ENCODE results near the gene MICAL2. TPM values are rescaled to one million over a fixed set of nuclear protein-coding genes. Genes with fewer than 3 reads are reported as not detected.

MICAL2 gene
- total and polyA plus RNA-seq, 7 donors, result 6.8 to 45.7 (median 15.0) TPM

GRCh38 chr11:12184699-12185098, 74.3 kb downstream of the MICAL2 start:
- no peaks in the 10 kb centered on the region for H3K27me3 ChIP-seq (ENCODE audit: insufficient read depth in 3 of 3, low read length in 2 of 3)
- no peak for DNase-seq
- H3K4me3 ChIP-seq, result no peak overlapping the region
- intact Hi-C loops (cut with DNase I), result no loop called here
- H3K4me1 ChIP-seq, result peaks cover 9% of the 10 kb centered on the region
- no peak for TF ChIP-seq CTCF (IDR thresholded peaks at IDR 0.05)
- H3K27ac ChIP-seq, result no peak overlapping the region
- H3K36me3 ChIP-seq (ENCODE audit: insufficient read depth in 1 of 2, low read depth in 1 of 2), result no peaks in the 10 kb centered on the region
- no peak for ATAC-seq
- H3K9me3 ChIP-seq, result no peaks in the 10 kb centered on the region
- WGBS, 3 donors, result 80 to 92% (median 87%) methylated on average over 1 of the region's 1 CpG

- Histone ChIP-seq H3K4me3 (no peak overlapping the region), H3K9me3 (no peaks in the 10 kb centered on the region), H3K27ac (no peak overlapping the region), H3K36me3 (ENCODE audit: insufficient read depth in 1 of 2, low read depth in 1 of 2) (no peaks in the 10 kb centered on the region), H3K4me1 (peaks cover 9% of the 10 kb centered on the region), H3K27me3 (ENCODE audit: insufficient read depth in 3 of 3, low read length in 2 of 3) (no peaks in the 10 kb centered on the region)
- no peak for TF ChIP-seq CTCF (IDR thresholded peaks at IDR 0.05)
- 94 to 100% (median 98%) methylated on average over 3 of the region's 3 CpGs for WGBS, 3 donors
- intact Hi-C loops (cut with DNase I), result no loop called here
- no peak for DNase-seq
- ATAC-seq, result no peak
These were observed 74.8 kb downstream of the MICAL2 start for GRCh38 chr11:12185106-12185690.

GRCh38 chr11:12185914-12186313, 75.5 kb downstream of the MICAL2 start:
- no peak overlapping the region for H3K27ac ChIP-seq
- ATAC-seq (no peak), DNase-seq (no peak)
- intact Hi-C loops (cut with DNase I), result no loop called here
- no peak for TF ChIP-seq CTCF (IDR thresholded peaks at IDR 0.05)
- no peaks in the 10 kb centered on the region for H3K36me3 ChIP-seq (ENCODE audit: insufficient read depth in 1 of 2, low read depth in 1 of 2)
- peaks cover 9% of the 10 kb centered on the region for H3K4me1 ChIP-seq
- no peaks in the 10 kb centered on the region for H3K9me3 ChIP-seq
- no peaks in the 10 kb centered on the region for H3K27me3 ChIP-seq (ENCODE audit: insufficient read depth in 3 of 3, low read length in 2 of 3)
- no peak overlapping the region for H3K4me3 ChIP-seq
- WGBS, 3 donors, result 67 to 73% (median 72%) methylated on average over 4 of the region's 4 CpGs

GRCh38 chr11:12186701-12187100, 76.3 kb downstream of the MICAL2 start:
- no peak for TF ChIP-seq CTCF (IDR thresholded peaks at IDR 0.05)
- Histone ChIP-seq H3K36me3 (ENCODE audit: insufficient read depth in 1 of 2, low read depth in 1 of 2) (no peaks in the 10 kb centered on the region), H3K9me3 (no peaks in the 10 kb centered on the region), H3K4me1 (peaks cover 9% of the 10 kb centered on the region), H3K4me3 (no peak overlapping the region), H3K27me3 (ENCODE audit: insufficient read depth in 3 of 3, low read length in 2 of 3) (no peaks in the 10 kb centered on the region), H3K27ac (no peak overlapping the region)
- intact Hi-C loops (cut with DNase I), result no loop called here
- ATAC-seq, result no peak
- DNase-seq, result no peak
- 89 to 94% (median 89%) methylated on average over 5 of the region's 5 CpGs for WGBS, 3 donors

- Histone ChIP-seq H3K4me3 (no peak overlapping the region), H3K27ac (no peak overlapping the region), H3K27me3 (ENCODE audit: insufficient read depth in 3 of 3, low read length in 2 of 3) (no peaks in the 10 kb centered on the region), H3K36me3 (ENCODE audit: insufficient read depth in 1 of 2, low read depth in 1 of 2) (no peaks in the 10 kb centered on the region), H3K9me3 (no peaks in the 10 kb centered on the region), H3K4me1 (peaks cover 9% of the 10 kb centered on the region)
- DNase-seq (no peak), ATAC-seq (no peak)
- 87 to 93% (median 88%) methylated on average over 8 of the region's 8 CpGs for WGBS, 3 donors
- intact Hi-C loops (cut with DNase I), result no loop called here
- no peak for TF ChIP-seq CTCF (IDR thresholded peaks at IDR 0.05)
These were observed 77.0 kb downstream of the MICAL2 start for GRCh38 chr11:12187399-12187798.

Measured in psoas muscle (tissue), 8 donors.